Liver (tissue), 9 donors: Measurements from ENCODE around the gene NRSN2. TPM values are rescaled to one million over a fixed set of nuclear protein-coding genes. Genes with fewer than 3 reads are reported as not detected.

Experiments
- DNase-seq: peaks from one replicate; pipeline ENCODE4 v3.0.0-alpha.2; 2017; ENCODE audit warnings: low spot score
- H3K27ac ChIP-seq, 2 donors: one replicate each; pipeline ENCODE4 v1.7.0; 2013; ENCODE audit warnings: inconsistent platforms in 2 of 2, low read length in 2 of 2, control low read depth in 1 of 2, low read depth in 1 of 2, mild to moderate bottlenecking in 1 of 2
- H3K27me3 ChIP-seq, 4 donors: one replicate each; pipeline versions ENCODE4 v1.6.1 to v1.7.0; 2013; ENCODE audit warnings: low read length in 3 of 4, inconsistent platforms in 1 of 4, mild to moderate bottlenecking in 1 of 4, moderate library complexity in 1 of 4; ENCODE audit not compliant: control insufficient read depth in 4 of 4, insufficient read depth in 4 of 4
- H3K36me3 ChIP-seq, 4 donors: one replicate each; pipeline versions ENCODE4 v1.6.1 to v1.7.0; 2013; ENCODE audit warnings: low read length in 3 of 4, mild to moderate bottlenecking in 3 of 4, low read depth in 1 of 4, moderate library complexity in 1 of 4; ENCODE audit not compliant: control insufficient read depth in 4 of 4, insufficient read depth in 3 of 4
- H3K4me1 ChIP-seq, 4 donors: one replicate each; pipeline versions ENCODE4 v1.6.1 to v1.7.0; 2013; ENCODE audit warnings: low read length in 3 of 4, mild to moderate bottlenecking in 3 of 4, moderate library complexity in 1 of 4; ENCODE audit not compliant: control insufficient read depth in 4 of 4, insufficient read depth in 4 of 4
- H3K4me3 ChIP-seq, 3 donors: one replicate each; pipeline versions ENCODE4 v1.6.1 to v1.7.0; 2013; ENCODE audit warnings: low read length in 3 of 3, control low read depth in 1 of 3, low read depth in 1 of 3, mild to moderate bottlenecking in 1 of 3
- H3K9ac ChIP-seq, 2 donors: one replicate each; pipeline ENCODE4 v1.7.0; 2013; ENCODE audit warnings: low read length in 2 of 2, mild to moderate bottlenecking in 2 of 2, moderate library complexity in 2 of 2, control low read depth in 1 of 2, low read depth in 1 of 2
- H3K9me3 ChIP-seq, 4 donors: one replicate each; pipeline versions ENCODE4 v1.6.1 to v1.7.0; 2013; ENCODE audit warnings: low read length in 3 of 4; ENCODE audit not compliant: control insufficient read depth in 4 of 4
- ATF3 ChIP-seq: IDR thresholded peaks from 2 replicates; pipeline ENCODE4 v1.6.1; 2016; ENCODE audit warnings: antibody characterized with exemption
- EGR1 ChIP-seq, 2 donors: IDR thresholded peaks; 2 replicates each; pipeline ENCODE4 v1.6.1; 2016 to 2018; ENCODE audit warnings: antibody characterized with exemption in 2 of 2, low read depth in 2 of 2
- FOXA1 ChIP-seq: IDR thresholded peaks from 2 replicates; pipeline ENCODE4 v1.6.1; 2016; ENCODE audit warnings: antibody characterized with exemption
- FOXA2 ChIP-seq: IDR thresholded peaks from 2 replicates; pipeline ENCODE4 v1.6.1; 2016; ENCODE audit warnings: antibody characterized with exemption
- GABPA ChIP-seq, 2 donors: IDR thresholded peaks in 1 of 2; conservative IDR thresholded peaks in 1 of 2; 2 replicates each; pipeline ENCODE4 v1.6.1; 2016; ENCODE audit warnings: antibody characterized with exemption in 2 of 2, mild to moderate bottlenecking in 1 of 2, moderate library complexity in 1 of 2
- HNF4A ChIP-seq, 2 donors: conservative IDR thresholded peaks; 2 replicates each; pipeline ENCODE4 v1.6.1; 2016; ENCODE audit warnings: antibody characterized with exemption in 2 of 2, mild to moderate bottlenecking in 2 of 2
- HNF4G ChIP-seq: IDR thresholded peaks from 2 replicates; pipeline ENCODE4 v1.6.1; 2016; ENCODE audit warnings: antibody characterized with exemption
- JUND ChIP-seq, 2 donors: IDR thresholded peaks; 2 replicates each; pipeline ENCODE4 v1.6.1; 2016; ENCODE audit warnings: antibody characterized with exemption in 2 of 2
- NR2F2 ChIP-seq: IDR thresholded peaks from 2 replicates; pipeline ENCODE4 v1.6.1; 2016; ENCODE audit warnings: antibody characterized with exemption
- RAD21 ChIP-seq, 2 donors: IDR thresholded peaks; 2 replicates each; pipeline ENCODE4 v1.6.1; 2016; ENCODE audit warnings: antibody characterized with exemption in 2 of 2, mild to moderate bottlenecking in 2 of 2
- RXRA ChIP-seq, 2 donors: IDR thresholded peaks; 2 replicates each; pipeline ENCODE4 v1.6.1; 2017 to 2018; ENCODE audit warnings: antibody characterized with exemption in 2 of 2, mild to moderate bottlenecking in 1 of 2
- SP1 ChIP-seq: IDR thresholded peaks from 2 replicates; pipeline ENCODE4 v1.6.1; 2018; ENCODE audit warnings: antibody characterized with exemption, mild to moderate bottlenecking
- TAF1 ChIP-seq: conservative IDR thresholded peaks from 2 replicates; pipeline ENCODE4 v1.6.1; 2016; ENCODE audit warnings: antibody characterized with exemption, mild to moderate bottlenecking
- YY1 ChIP-seq: IDR thresholded peaks from 2 replicates; pipeline ENCODE4 v1.6.1; 2016; ENCODE audit warnings: antibody characterized with exemption, mild to moderate bottlenecking
- WGBS: extraction: QIAGEN DNeasy Blood & Tissue Kit; methylation state at CpG from one replicate; pipeline ENCODE4 v1.1.7; 2013; 5-methylcytosine and 5-hydroxymethylcytosine counted together
- polyA plus RNA-seq, 2 donors: library from polyadenylated mRNA; stranded (reverse) in 1 of 2; unstranded in 1 of 2; fragments of 200-250 nt in 1 of 2; fragments of >200 nt in 1 of 2; fragmentation: Nextera tagmentation in 1 of 2; extraction: Ambion mirVana in 1 of 2; gene quantifications; one replicate each; pipeline versions ENCODE4 v1.2.1 to v1.2.3, GENCODE V29; 2013 to 2015
- total RNA-seq, 2 donors: library from RNA; depleted of rRNA; stranded (reverse); fragments of >200 nt; gene quantifications; one replicate each; pipeline ENCODE4 v1.2.3, GENCODE V29; 2014
- TF ChIP-seq, protein P1 (sequence below): IDR thresholded peaks from 2 replicates; pipeline ENCODE4 v1.6.1; 2016; ENCODE audit warnings: antibody characterized with exemption, mild to moderate bottlenecking
- TF ChIP-seq, protein P2 (sequence below): IDR thresholded peaks from 2 replicates; pipeline ENCODE4 v1.6.1; 2016; ENCODE audit warnings: antibody characterized with exemption
- TF ChIP-seq, protein P3 (sequence below): IDR thresholded peaks from 2 replicates; pipeline ENCODE4 v1.6.1; 2016; ENCODE audit warnings: antibody characterized with exemption
- TF ChIP-seq, protein P4 (sequence below): fragments of 150-350 bp; IDR thresholded peaks from 2 replicates; pipeline ENCODE4 v1.5.1; 2017; ENCODE audit warnings: improper control_type of control experiment, low read depth, low read length; ENCODE audit not compliant: missing input control
- donor health status: healthy.
- donor health status: healthy.
- donor health status: healthy.
- donor health status: healthy.
- donor health status: healthy.

Gene NRSN2
- total and polyA plus RNA-seq, 4 donors, result 1.9 to 12.0 (median 4.7) TPM

GRCh38 chr20:362271-363254 is 15.7 kb downstream of the NRSN2 start:
- WGBS, result 61% methylated on average over 13 of the region's 13 CpGs
- H3K36me3 ChIP-seq, result no peaks in the 10 kb centered on the region
- TF ChIP-seq HNF4A (conservative IDR thresholded peaks at IDR 0.05) (peak; percentile 93 to 96), NR2F2 (peak; percentile 38), FOXA1 (peak; percentile 77), FOXA2 (peak; percentile 80), SP1 (peak; percentile 89), EGR1 (IDR thresholded peaks at IDR 0.05; ENCODE audit: low read depth in 2 of 2) (peak in 1 of 2 donors; percentile 69), GABPA (IDR thresholded peaks at IDR 0.05 in 1 of 2, conservative IDR thresholded peaks at IDR 0.05 in 1 of 2) (peak in 1 of 2 donors; percentile 83), YY1 (peak; percentile 75), RXRA (IDR thresholded peaks at IDR 0.05) (peak; percentile 89 to 96), HNF4G (peak; percentile 68), RAD21 (IDR thresholded peaks at IDR 0.05) (peak; percentile 87 to 97), JUND (IDR thresholded peaks at IDR 0.05) (peak in 1 of 2 donors; percentile 81), TAF1 (no peak), ATF3 (peak; percentile 94)
- TF ChIP-seq, protein P1, sequence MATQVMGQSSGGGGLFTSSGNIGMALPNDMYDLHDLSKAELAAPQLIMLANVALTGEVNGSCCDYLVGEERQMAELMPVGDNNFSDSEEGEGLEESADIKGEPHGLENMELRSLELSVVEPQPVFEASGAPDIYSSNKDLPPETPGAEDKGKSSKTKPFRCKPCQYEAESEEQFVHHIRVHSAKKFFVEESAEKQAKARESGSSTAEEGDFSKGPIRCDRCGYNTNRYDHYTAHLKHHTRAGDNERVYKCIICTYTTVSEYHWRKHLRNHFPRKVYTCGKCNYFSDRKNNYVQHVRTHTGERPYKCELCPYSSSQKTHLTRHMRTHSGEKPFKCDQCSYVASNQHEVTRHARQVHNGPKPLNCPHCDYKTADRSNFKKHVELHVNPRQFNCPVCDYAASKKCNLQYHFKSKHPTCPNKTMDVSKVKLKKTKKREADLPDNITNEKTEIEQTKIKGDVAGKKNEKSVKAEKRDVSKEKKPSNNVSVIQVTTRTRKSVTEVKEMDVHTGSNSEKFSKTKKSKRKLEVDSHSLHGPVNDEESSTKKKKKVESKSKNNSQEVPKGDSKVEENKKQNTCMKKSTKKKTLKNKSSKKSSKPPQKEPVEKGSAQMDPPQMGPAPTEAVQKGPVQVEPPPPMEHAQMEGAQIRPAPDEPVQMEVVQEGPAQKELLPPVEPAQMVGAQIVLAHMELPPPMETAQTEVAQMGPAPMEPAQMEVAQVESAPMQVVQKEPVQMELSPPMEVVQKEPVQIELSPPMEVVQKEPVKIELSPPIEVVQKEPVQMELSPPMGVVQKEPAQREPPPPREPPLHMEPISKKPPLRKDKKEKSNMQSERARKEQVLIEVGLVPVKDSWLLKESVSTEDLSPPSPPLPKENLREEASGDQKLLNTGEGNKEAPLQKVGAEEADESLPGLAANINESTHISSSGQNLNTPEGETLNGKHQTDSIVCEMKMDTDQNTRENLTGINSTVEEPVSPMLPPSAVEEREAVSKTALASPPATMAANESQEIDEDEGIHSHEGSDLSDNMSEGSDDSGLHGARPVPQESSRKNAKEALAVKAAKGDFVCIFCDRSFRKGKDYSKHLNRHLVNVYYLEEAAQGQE, result peak; percentile 49
- TF ChIP-seq, protein P2, sequence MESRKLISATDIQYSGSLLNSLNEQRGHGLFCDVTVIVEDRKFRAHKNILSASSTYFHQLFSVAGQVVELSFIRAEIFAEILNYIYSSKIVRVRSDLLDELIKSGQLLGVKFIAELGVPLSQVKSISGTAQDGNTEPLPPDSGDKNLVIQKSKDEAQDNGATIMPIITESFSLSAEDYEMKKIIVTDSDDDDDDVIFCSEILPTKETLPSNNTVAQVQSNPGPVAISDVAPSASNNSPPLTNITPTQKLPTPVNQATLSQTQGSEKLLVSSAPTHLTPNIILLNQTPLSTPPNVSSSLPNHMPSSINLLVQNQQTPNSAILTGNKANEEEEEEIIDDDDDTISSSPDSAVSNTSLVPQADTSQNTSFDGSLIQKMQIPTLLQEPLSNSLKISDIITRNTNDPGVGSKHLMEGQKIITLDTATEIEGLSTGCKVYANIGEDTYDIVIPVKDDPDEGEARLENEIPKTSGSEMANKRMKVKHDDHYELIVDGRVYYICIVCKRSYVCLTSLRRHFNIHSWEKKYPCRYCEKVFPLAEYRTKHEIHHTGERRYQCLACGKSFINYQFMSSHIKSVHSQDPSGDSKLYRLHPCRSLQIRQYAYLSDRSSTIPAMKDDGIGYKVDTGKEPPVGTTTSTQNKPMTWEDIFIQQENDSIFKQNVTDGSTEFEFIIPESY, result no peak
- TF ChIP-seq, protein P3, sequence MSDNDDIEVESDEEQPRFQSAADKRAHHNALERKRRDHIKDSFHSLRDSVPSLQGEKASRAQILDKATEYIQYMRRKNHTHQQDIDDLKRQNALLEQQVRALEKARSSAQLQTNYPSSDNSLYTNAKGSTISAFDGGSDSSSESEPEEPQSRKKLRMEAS, result peak; percentile 98
- TF ChIP-seq, protein P4, sequence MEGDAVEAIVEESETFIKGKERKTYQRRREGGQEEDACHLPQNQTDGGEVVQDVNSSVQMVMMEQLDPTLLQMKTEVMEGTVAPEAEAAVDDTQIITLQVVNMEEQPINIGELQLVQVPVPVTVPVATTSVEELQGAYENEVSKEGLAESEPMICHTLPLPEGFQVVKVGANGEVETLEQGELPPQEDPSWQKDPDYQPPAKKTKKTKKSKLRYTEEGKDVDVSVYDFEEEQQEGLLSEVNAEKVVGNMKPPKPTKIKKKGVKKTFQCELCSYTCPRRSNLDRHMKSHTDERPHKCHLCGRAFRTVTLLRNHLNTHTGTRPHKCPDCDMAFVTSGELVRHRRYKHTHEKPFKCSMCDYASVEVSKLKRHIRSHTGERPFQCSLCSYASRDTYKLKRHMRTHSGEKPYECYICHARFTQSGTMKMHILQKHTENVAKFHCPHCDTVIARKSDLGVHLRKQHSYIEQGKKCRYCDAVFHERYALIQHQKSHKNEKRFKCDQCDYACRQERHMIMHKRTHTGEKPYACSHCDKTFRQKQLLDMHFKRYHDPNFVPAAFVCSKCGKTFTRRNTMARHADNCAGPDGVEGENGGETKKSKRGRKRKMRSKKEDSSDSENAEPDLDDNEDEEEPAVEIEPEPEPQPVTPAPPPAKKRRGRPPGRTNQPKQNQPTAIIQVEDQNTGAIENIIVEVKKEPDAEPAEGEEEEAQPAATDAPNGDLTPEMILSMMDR, result peak; percentile 75
- H3K4me3 ChIP-seq, result no peak overlapping the region
- H3K9me3 ChIP-seq, result no peaks in the 10 kb centered on the region
- peak; percentile 74 for DNase-seq
- peaks cover 0 to 8% (median 4%) of the 10 kb centered on the region in 4 donors for H3K4me1 ChIP-seq
- H3K27me3 ChIP-seq, result no peaks in the 10 kb centered on the region
- H3K9ac ChIP-seq, result no peak overlapping the region
- peak overlapping the region; percentile 61 to 67 for H3K27ac ChIP-seq
